ENCODE measurements around the gene TMX2. TPM values are rescaled to one million over a fixed set of nuclear protein-coding genes. Genes with fewer than 3 reads are reported as not detected.

The TMX2 gene
- total and polyA plus RNA-seq, 10 of the 15 experiments (the other 5 are each of a cell fraction or from before 2014, with no cell fraction given), result 64.3 to 134 (median 91.6) TPM

- H4K20me1 ChIP-seq (ENCODE audit: control insufficient read depth, insufficient read depth), result no peaks in the 10 kb centered on the region
- TF ChIP-seq, protein P1, sequence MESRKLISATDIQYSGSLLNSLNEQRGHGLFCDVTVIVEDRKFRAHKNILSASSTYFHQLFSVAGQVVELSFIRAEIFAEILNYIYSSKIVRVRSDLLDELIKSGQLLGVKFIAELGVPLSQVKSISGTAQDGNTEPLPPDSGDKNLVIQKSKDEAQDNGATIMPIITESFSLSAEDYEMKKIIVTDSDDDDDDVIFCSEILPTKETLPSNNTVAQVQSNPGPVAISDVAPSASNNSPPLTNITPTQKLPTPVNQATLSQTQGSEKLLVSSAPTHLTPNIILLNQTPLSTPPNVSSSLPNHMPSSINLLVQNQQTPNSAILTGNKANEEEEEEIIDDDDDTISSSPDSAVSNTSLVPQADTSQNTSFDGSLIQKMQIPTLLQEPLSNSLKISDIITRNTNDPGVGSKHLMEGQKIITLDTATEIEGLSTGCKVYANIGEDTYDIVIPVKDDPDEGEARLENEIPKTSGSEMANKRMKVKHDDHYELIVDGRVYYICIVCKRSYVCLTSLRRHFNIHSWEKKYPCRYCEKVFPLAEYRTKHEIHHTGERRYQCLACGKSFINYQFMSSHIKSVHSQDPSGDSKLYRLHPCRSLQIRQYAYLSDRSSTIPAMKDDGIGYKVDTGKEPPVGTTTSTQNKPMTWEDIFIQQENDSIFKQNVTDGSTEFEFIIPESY (IDR thresholded peaks at IDR 0.05), result no peak
- no peak for TF ChIP-seq EZH2 (IDR thresholded peaks at IDR 0.05; ENCODE audit: borderline replicate concordance, control insufficient read depth, low read depth, low read length)
- peak; percentile 21 for ATAC-seq
- H3K4me3 ChIP-seq, result peak overlapping the region; percentile 70
- no peaks in the 10 kb centered on the region for H3K4me1 ChIP-seq (ENCODE audit: control insufficient read depth, insufficient read depth, low read length)
- no peak overlapping the region for H2AFZ ChIP-seq (ENCODE audit: control insufficient read depth, low read depth, low read length)
- H3K27ac ChIP-seq (ENCODE audit: control insufficient read depth, insufficient read depth), result 0 out of 2 replicates have a peak overlapping the region, but pooled peaks have one; percentile 18
- CTCF ChIA-PET, result interaction anchor here (0.9 to 10.1 kb wide), 10 partner anchors 8 to 1275 kb away, joined by 3 to 169 read pairs (median 15); partner anchors contain the start of genes BTBD18 and SELENOH
- H3K9ac ChIP-seq (ENCODE audit: control insufficient read depth, insufficient read depth, low read length), result peak overlapping the region; percentile 98
- no peak for DNase-seq (ENCODE audit: low read depth, low spot score)
- intact Hi-C loops (cut with micrococcal nuclease; ENCODE audit: unreplicated experiment) (no loop called here), in situ Hi-C loops (cut with MboI) (no loop called here)
- H3K36me3 ChIP-seq (ENCODE audit: control insufficient read depth in 2 of 2, insufficient read depth in 2 of 2, low read length in 1 of 2), result peaks cover 0 to 3% of the 10 kb centered on the region in 2 experiments; a peak in 1 of 4 replicates
- WGBS (ENCODE audit: insufficient coverage, insufficient replicate concordance, low lambda C conversion rate, missing lambda C conversion rate), result 71% methylated on average over 2 of the region's 2 CpGs
- no peak for FAIRE-seq
- RAD21 ChIA-PET (ENCODE audit: unreplicated experiment), result interaction anchor here (1.4 to 12.9 kb wide), 7 partner anchors 8 to 35 kb away, joined by 3 to 141 read pairs (median 26); partner anchors contain the start of gene BTBD18
- SMC1A ChIA-PET (ENCODE audit: uncharacterized antibody, unreplicated experiment), result interaction anchor here (0.6 to 11.4 kb wide), 7 partner anchors 9 to 53 kb away, joined by 3 to 197 read pairs (median 3); partner anchors contain the start of genes MED19 and TMX2
- H3K27me3 ChIP-seq (replicated peaks in 1 of 2; ENCODE audit: control insufficient read depth in 2 of 2, insufficient read depth in 2 of 2, low read length in 1 of 2), result no peaks in the 10 kb centered on the region
- peak overlapping the region; percentile 86 for H3K4me2 ChIP-seq (ENCODE audit: control insufficient read depth, insufficient read depth)
- no peaks in the 10 kb centered on the region for H3K9me3 ChIP-seq (replicated peaks; ENCODE audit: control insufficient read depth, insufficient read depth, low read length)
- no TSS peak for BruUV-seq (replicated peaks)
- POLR2A ChIA-PET, result interaction anchor here (0.6 to 9.4 kb wide), 10 partner anchors 12 to 89 kb away, joined by 3 to 110 read pairs (median 7); partner anchors contain the start of genes MED19, SELENOH and TMX2
- peaks cover 77% of the 10 kb centered on the region for H3K79me2 ChIP-seq (ENCODE audit: control insufficient read depth, insufficient read depth, low read length)
Observed at GRCh38 chr11:57764972-57765371, 52.6 kb downstream of the TMX2 start.

GRCh38 chr11:57770793-57771192 is 58.4 kb downstream of the TMX2 start:
- Histone ChIP-seq H3K9me3 (replicated peaks; ENCODE audit: control insufficient read depth, insufficient read depth, low read length) (no peaks in the 10 kb centered on the region), H3K4me2 (ENCODE audit: control insufficient read depth, insufficient read depth) (no peak overlapping the region), H3K36me3 (ENCODE audit: control insufficient read depth in 2 of 2, insufficient read depth in 2 of 2, low read length in 1 of 2) (0 out of 4 replicates have a peak, but pooled peaks cover 0 to 6% of the 10 kb centered on the region in 2 experiments), H2AFZ (ENCODE audit: control insufficient read depth, low read depth, low read length) (no peak overlapping the region), H3K27me3 (replicated peaks in 1 of 2; ENCODE audit: control insufficient read depth in 2 of 2, insufficient read depth in 2 of 2, low read length in 1 of 2) (no peaks in the 10 kb centered on the region), H3K4me3 (no peak overlapping the region), H4K20me1 (ENCODE audit: control insufficient read depth, insufficient read depth) (no peaks in the 10 kb centered on the region), H3K9ac (ENCODE audit: control insufficient read depth, insufficient read depth, low read length) (no peak overlapping the region), H3K79me2 (ENCODE audit: control insufficient read depth, insufficient read depth, low read length) (peaks cover 82% of the 10 kb centered on the region), H3K4me1 (ENCODE audit: control insufficient read depth, insufficient read depth, low read length) (peaks cover 8% of the 10 kb centered on the region), H3K27ac (ENCODE audit: control insufficient read depth, insufficient read depth) (no peak overlapping the region)
- no TSS peak for BruUV-seq (replicated peaks)
- ATAC-seq (peak; percentile 23; the same call in 1 of the 3 replicates), DNase-seq (ENCODE audit: low read depth, low spot score) (no peak), FAIRE-seq (no peak)
- in situ Hi-C loops (cut with MboI) (no loop called here), intact Hi-C loops (cut with micrococcal nuclease; ENCODE audit: unreplicated experiment) (no loop called here)
- 57% methylated on average over 1 of the region's 1 CpG for WGBS (ENCODE audit: insufficient coverage, insufficient replicate concordance, low lambda C conversion rate, missing lambda C conversion rate)
- CTCF ChIA-PET, result interaction anchor here (0.5 to 1.2 kb wide), 6 partner anchors 9 to 1158 kb away, joined by 3 to 5 read pairs (median 3); no protein-coding TSS in a partner anchor
- POLR2A ChIA-PET, result interaction anchor here (0.6 to 3.0 kb wide), 3 partner anchors 9 to 14 kb away, joined by 4 to 8 read pairs (median 6); partner anchors contain the start of gene CTNND1
- SMC1A ChIA-PET (ENCODE audit: uncharacterized antibody, unreplicated experiment), result interaction anchor here (0.6 to 11.7 kb wide), 4 partner anchors 7 to 196 kb away, joined by 3 to 117 read pairs (median 10); partner anchors contain the start of gene CTNND1
- RAD21 ChIA-PET (ENCODE audit: unreplicated experiment), result interaction anchor here (0.9 to 3.2 kb wide), 3 partner anchors 13 to 114 kb away, joined by 3 to 13 read pairs (median 3); no protein-coding TSS in a partner anchor
- no peak for TF ChIP-seq SPI1 (IDR thresholded peaks at IDR 0.05; ENCODE audit: borderline replicate concordance, insufficient read depth, low read depth, low read length)
- TF ChIP-seq YY1 (IDR thresholded peaks at IDR 0.05; ENCODE audit: low read depth, low read length), result no peak
- TF ChIP-seq TAF1 (IDR thresholded peaks at IDR 0.05; ENCODE audit: borderline replicate concordance, low read depth, low read length), result no peak
- no peak for TF ChIP-seq E4F1 (IDR thresholded peaks at IDR 0.05; ENCODE audit: borderline replicate concordance, partially characterized antibody)
- TF ChIP-seq RUNX3 (IDR thresholded peaks at IDR 0.05; ENCODE audit: low read length), result no peak
- no peak for TF ChIP-seq JUND (IDR thresholded peaks at IDR 0.05; ENCODE audit: low read depth, low read length)
- no peak for TF ChIP-seq ZNF24 (IDR thresholded peaks at IDR 0.05)
- TF ChIP-seq MEF2A (IDR thresholded peaks at IDR 0.05; ENCODE audit: insufficient read depth, low read depth, low read length), result no peak
